ENCODE measurements around the gene CDK5RAP2.

CDK5RAP2 gene

GRCh38 chr9:120433701-120434100 is 146.3 kb downstream of the CDK5RAP2 start:
- TF ChIP-seq SPI1 (IDR thresholded peaks at IDR 0.05; ENCODE audit: borderline replicate concordance, low read depth) (no peak), REST (IDR thresholded peaks at IDR 0.05; ENCODE audit: insufficient replicate concordance, low read depth) (no peak), CTCF (IDR thresholded peaks at IDR 0.05; ENCODE audit: insufficient read depth, low read length) (no peak), GABPA (IDR thresholded peaks at IDR 0.05; ENCODE audit: low read depth) (no peak), POLR2AphosphoS5 (IDR thresholded peaks at IDR 0.05; ENCODE audit: low read depth) (no peak)
- Histone ChIP-seq H3K27me3 (ENCODE audit: insufficient read depth, poor library complexity, severe bottlenecking) (no peaks in the 10 kb centered on the region), H3K27ac (replicated peaks) (no peak overlapping the region), H3K4me3 (replicated peaks; ENCODE audit: insufficient read depth, low read length) (no peak overlapping the region)
- DNase-seq (ENCODE audit: low read depth in 1 of 2, low spot score in 1 of 2): no peak

DNA sequence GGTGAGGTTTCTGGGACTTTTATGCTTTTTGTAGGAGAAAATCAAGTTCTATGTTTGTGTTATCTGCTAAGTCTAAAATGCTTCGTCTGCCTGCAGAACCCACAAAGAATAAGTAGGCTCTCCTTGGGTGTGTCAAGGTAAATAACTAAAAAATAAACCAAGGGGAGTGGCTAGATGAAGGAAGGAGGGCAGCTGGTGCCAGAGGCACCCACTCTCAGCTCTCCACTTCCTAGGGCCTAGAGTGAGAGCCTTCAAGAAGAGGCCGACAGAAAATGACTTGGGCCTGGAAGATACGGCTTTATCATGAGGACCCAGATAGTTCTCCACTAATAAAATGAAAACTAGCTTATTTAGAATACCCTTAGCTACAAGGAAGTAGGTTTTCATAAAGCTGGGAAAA is 147.4 kb downstream of the CDK5RAP2 start:
- H3K4me3 ChIP-seq (replicated peaks; ENCODE audit: insufficient read depth, low read length): no peak overlapping the region
- no peak for TF ChIP-seq SPI1 (IDR thresholded peaks at IDR 0.05; ENCODE audit: borderline replicate concordance, low read depth)
- no peak for TF ChIP-seq REST (IDR thresholded peaks at IDR 0.05; ENCODE audit: insufficient replicate concordance, low read depth)
- TF ChIP-seq GABPA (IDR thresholded peaks at IDR 0.05; ENCODE audit: low read depth): no peak
- no peak for TF ChIP-seq CTCF (IDR thresholded peaks at IDR 0.05; ENCODE audit: insufficient read depth, low read length)

GRCh38 chr9:120431268-120431667 is 148.7 kb downstream of the CDK5RAP2 start:
- no peaks in the 10 kb centered on the region for H3K27me3 ChIP-seq (ENCODE audit: insufficient read depth, poor library complexity, severe bottlenecking)
- no peak overlapping the region for H3K27ac ChIP-seq (replicated peaks)
- TF ChIP-seq REST (IDR thresholded peaks at IDR 0.05; ENCODE audit: insufficient replicate concordance, low read depth) (no peak), SPI1 (IDR thresholded peaks at IDR 0.05; ENCODE audit: borderline replicate concordance, low read depth) (peak; percentile 54; the same call in 1 of the 2 replicates)
- DNase-seq (ENCODE audit: low read depth in 1 of 2, low spot score in 1 of 2): no peak
- H3K4me3 ChIP-seq (replicated peaks; ENCODE audit: insufficient read depth, low read length): no peak overlapping the region

More for the DNA sequence above, 147.4 kb downstream of the CDK5RAP2 start:
- no peak overlapping the region for H3K27ac ChIP-seq (replicated peaks)
- DNase-seq (ENCODE audit: low read depth in 1 of 2, low spot score in 1 of 2): no peak
- H3K27me3 ChIP-seq (ENCODE audit: insufficient read depth, poor library complexity, severe bottlenecking): no peaks in the 10 kb centered on the region

DNA sequence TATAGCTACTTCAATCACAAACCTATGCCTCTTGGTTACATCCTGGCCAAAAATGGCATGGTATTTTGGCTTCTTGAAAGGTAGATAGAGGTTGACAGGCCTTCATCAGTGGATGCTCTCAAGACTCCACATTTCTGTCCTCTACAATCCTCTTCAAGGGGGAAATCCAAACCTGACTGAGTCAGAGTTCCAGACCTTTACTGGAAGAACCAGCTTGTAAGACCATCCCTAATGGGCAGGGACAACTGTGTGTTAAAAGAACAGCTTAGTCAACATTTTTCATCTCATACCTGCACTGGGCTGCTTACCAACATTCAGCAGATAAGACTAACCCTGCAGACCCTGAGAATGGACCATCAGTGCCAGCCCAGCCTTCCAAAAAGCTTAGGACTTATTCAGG is 155.7 kb downstream of the CDK5RAP2 start:
- Histone ChIP-seq H3K27me3 (ENCODE audit: insufficient read depth, poor library complexity, severe bottlenecking) (no peaks in the 10 kb centered on the region), H3K27ac (replicated peaks) (no peak overlapping the region), H3K4me3 (replicated peaks; ENCODE audit: insufficient read depth, low read length) (no peak overlapping the region)
- TF ChIP-seq CTCF (IDR thresholded peaks at IDR 0.05; ENCODE audit: insufficient read depth, low read length): no peak
- no peak for TF ChIP-seq SPI1 (IDR thresholded peaks at IDR 0.05; ENCODE audit: borderline replicate concordance, low read depth)
- TF ChIP-seq GABPA (IDR thresholded peaks at IDR 0.05; ENCODE audit: low read depth): no peak
- no peak for TF ChIP-seq POLR2AphosphoS5 (IDR thresholded peaks at IDR 0.05; ENCODE audit: low read depth)
- TF ChIP-seq REST (IDR thresholded peaks at IDR 0.05; ENCODE audit: insufficient replicate concordance, low read depth): no peak
- DNase-seq (ENCODE audit: low read depth in 1 of 2, low spot score in 1 of 2): no peak
